GM06990 (cell line): Measurements from ENCODE around the gene PLA2G6.

Experiments
- DNase-seq: peaks from one replicate; pipeline ENCODE4 v3.0.0-alpha.2; 2011; ENCODE audit not compliant: insufficient read length; ENCODE audit errors: extremely low read depth
- H3K27me3 ChIP-seq: replicated peaks from 2 replicates; pipeline ENCODE4 v1.6.0; 2011; ENCODE audit warnings: low read length; ENCODE audit not compliant: control insufficient read depth, insufficient read depth
- H3K36me3 ChIP-seq: 2 replicates; pipeline ENCODE4 v1.5.1; 2011; ENCODE audit warnings: low read length; ENCODE audit not compliant: control insufficient read depth, insufficient read depth
- H3K4me3 ChIP-seq: replicated peaks from 2 replicates; pipeline ENCODE4 v1.5.1; 2011; ENCODE audit warnings: low read depth, mild to moderate bottlenecking, control low read depth, low read length
- CTCF ChIP-seq: IDR thresholded peaks from 2 replicates; pipeline ENCODE4 v1.5.1; 2011; ENCODE audit warnings: low read length, control low read depth, mild to moderate bottlenecking, inconsistent platforms; ENCODE audit not compliant: insufficient read depth, poor library complexity, severe bottlenecking

PLA2G6 gene

GRCh38 chr22:38190581-38190980, 9.0 kb upstream of the PLA2G6 start:
- Histone ChIP-seq H3K27me3 (no peaks in the 10 kb centered on the region), H3K4me3 (no peak overlapping the region), H3K36me3 (no peaks in the 10 kb centered on the region)
- TF ChIP-seq CTCF: no peak
- no peak for DNase-seq

- H3K27me3 ChIP-seq: no peaks in the 10 kb centered on the region
- no peaks in the 10 kb centered on the region for H3K36me3 ChIP-seq
- no peak overlapping the region for H3K4me3 ChIP-seq
- TF ChIP-seq CTCF: no peak
- DNase-seq: no peak
These were observed 7.5 kb upstream of the PLA2G6 start for GRCh38 chr22:38189104-38189503.

GRCh38 chr22:38187413-38188212, 6.0 kb upstream of the PLA2G6 start:
- DNase-seq: no peak
- Histone ChIP-seq H3K4me3 (no peak overlapping the region), H3K36me3 (no peaks in the 10 kb centered on the region), H3K27me3 (no peaks in the 10 kb centered on the region)
- no peak for TF ChIP-seq CTCF

DNA sequence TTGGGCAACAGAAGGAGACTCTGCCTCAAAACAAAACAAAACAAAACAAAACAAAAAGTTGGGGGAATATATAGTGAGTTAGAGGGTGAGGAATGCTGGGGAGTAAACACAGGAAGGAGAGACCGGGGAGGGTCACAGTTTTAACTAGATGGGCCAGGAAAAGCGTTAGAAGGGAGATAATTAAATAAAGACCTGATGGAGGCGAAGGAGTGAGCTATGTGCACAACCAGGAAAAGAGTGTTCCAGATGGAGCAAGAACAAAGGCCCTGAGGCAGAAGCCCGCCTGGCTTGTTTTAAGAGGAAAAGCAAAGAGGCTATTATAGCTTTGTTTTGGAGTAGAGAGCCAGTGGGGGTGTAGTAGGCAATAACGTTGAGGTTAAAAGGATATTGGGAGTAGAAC, 4.8 kb upstream of the PLA2G6 start:
- Histone ChIP-seq H3K4me3 (no peak overlapping the region), H3K36me3 (no peaks in the 10 kb centered on the region), H3K27me3 (no peaks in the 10 kb centered on the region)
- no peak for DNase-seq
- no peak for TF ChIP-seq CTCF

DNA sequence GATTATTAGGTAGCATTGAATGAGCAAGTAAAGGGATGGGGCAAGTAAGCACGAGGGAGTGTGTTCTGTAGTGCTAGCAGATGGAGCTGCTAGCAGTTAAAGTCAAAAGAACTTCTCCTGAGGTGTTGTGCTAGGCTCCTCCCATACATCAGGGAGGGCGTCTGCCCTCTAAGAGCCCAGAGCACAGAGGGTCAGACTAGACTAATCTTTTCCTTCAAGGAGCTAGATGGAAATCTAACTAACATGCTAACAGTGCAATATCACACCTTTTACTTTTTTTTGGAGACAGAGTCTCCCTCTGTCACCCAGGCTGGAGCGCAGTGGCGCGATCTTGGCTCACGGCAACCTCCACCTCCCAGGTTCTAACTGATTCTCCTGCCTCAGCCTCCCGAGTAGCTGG, 3.2 kb upstream of the PLA2G6 start:
- DNase-seq: no peak
- no peak overlapping the region for H3K4me3 ChIP-seq
- H3K36me3 ChIP-seq: no peaks in the 10 kb centered on the region
- TF ChIP-seq CTCF: no peak
- H3K27me3 ChIP-seq: no peaks in the 10 kb centered on the region
